NCI-H2196 treated with DMSO at 0.1 percent for 48 hours (cell line): ENCODE data around the gene SPRED2.
"Not testable (repeated sequence)": the region's sequence is repeated elsewhere in the genome, so short reads cannot be mapped to it uniquely, and the experiment has no call there.

Experiments
- DNase-seq: peaks from one replicate; lab custom pipeline; 2025; ENCODE audit not compliant: unreplicated experiment; lab: John Stamatoyannopoulos, UW

The SPRED2 gene

GRCh38 chr2:65345631-65346030 lies 86.8 kb downstream of the SPRED2 start:
- no peak for DNase-seq

GRCh38 chr2:65344689-65345088 lies 87.7 kb downstream of the SPRED2 start:
- DNase-seq, result no peak

- no peak for DNase-seq
These were observed 88.2 kb downstream of the SPRED2 start for GRCh38 chr2:65344182-65344581.

- DNase-seq, result no peak
These were observed 89.0 kb downstream of the SPRED2 start for GRCh38 chr2:65343386-65343785.

GRCh38 chr2:65340898-65341681 lies 91.3 kb downstream of the SPRED2 start:
- no peak for DNase-seq

- DNase-seq, result no peak
These were observed 92.8 kb downstream of the SPRED2 start for GRCh38 chr2:65339648-65340047.

- DNase-seq, result not testable (repeated sequence)
These were observed 93.4 kb downstream of the SPRED2 start for GRCh38 chr2:65338830-65339495.

GRCh38 chr2:65337915-65338314 lies 94.5 kb downstream of the SPRED2 start:
- DNase-seq, result not testable (repeated sequence)

GRCh38 chr2:65334714-65335113 lies 97.7 kb downstream of the SPRED2 start:
- DNase-seq, result no peak

GRCh38 chr2:65331336-65332025 lies 100.9 kb downstream of the SPRED2 start:
- no peak for DNase-seq

- DNase-seq, result no peak
These were observed 102.9 kb downstream of the SPRED2 start for GRCh38 chr2:65329525-65329924.

- DNase-seq, result no peak
These were observed 106.1 kb downstream of the SPRED2 start for GRCh38 chr2:65326276-65326675.

- no peak for DNase-seq
These were observed 107.3 kb downstream of the SPRED2 start for GRCh38 chr2:65325066-65325465.

- no peak for DNase-seq
These were observed 111.5 kb downstream of the SPRED2 start for GRCh38 chr2:65320946-65321345.

- no peak for DNase-seq
These were observed 112.2 kb downstream of the SPRED2 start for GRCh38 chr2:65320042-65320725.

GRCh38 chr2:65319674-65320041 lies 112.7 kb downstream of the SPRED2 start:
- DNase-seq, result no peak

- no peak for DNase-seq
These were observed 113.2 kb downstream of the SPRED2 start for GRCh38 chr2:65319072-65319673.

- no peak for DNase-seq
These were observed 114.6 kb downstream of the SPRED2 start for GRCh38 chr2:65317841-65318240.

- not testable (repeated sequence) for DNase-seq
These were observed 115.0 kb downstream of the SPRED2 start for GRCh38 chr2:65317351-65317750.

GRCh38 chr2:65316072-65316471 lies 116.3 kb downstream of the SPRED2 start:
- no peak for DNase-seq
